Amniotic stem cell (primary cell): ENCODE measurements around the gene RBM26.
"Not testable (repeated sequence)": the region's sequence is repeated elsewhere in the genome, so short reads cannot be mapped to it uniquely, and the experiment has no call there.

Experiments
- DNase-seq: peaks from one replicate; lab custom pipeline; 2025; lab: John Stamatoyannopoulos, UW

RBM26 gene

DNA sequence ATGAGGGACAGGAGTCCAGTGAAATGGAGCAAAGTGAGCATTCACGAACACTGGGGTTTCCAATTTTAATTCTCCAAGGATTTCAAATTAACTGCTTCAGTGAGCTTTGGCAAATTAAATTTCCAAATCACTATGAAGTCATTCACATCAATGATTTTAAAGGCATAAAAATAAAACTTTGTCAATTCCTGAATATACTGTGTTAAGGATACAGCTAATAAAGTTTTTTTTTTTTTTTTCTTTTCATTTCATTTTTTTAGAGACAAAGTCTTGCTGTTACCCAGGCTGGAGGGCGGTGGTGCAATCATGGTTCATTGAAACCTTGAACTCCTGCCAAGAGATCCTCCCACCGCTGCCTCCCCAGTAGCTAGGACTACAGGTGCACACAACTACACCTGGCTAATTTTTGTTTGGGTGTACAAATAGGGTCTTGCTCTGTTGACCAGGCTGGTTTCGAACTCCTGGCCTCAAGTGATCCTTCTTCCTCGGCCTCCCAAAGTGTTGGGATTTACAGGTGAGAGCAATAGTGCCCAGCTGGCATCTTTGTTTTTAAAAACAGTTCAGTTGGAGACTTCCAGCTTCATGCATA, 21.9 kb downstream of the RBM26 start:
- DNase-seq: no peak

DNA sequence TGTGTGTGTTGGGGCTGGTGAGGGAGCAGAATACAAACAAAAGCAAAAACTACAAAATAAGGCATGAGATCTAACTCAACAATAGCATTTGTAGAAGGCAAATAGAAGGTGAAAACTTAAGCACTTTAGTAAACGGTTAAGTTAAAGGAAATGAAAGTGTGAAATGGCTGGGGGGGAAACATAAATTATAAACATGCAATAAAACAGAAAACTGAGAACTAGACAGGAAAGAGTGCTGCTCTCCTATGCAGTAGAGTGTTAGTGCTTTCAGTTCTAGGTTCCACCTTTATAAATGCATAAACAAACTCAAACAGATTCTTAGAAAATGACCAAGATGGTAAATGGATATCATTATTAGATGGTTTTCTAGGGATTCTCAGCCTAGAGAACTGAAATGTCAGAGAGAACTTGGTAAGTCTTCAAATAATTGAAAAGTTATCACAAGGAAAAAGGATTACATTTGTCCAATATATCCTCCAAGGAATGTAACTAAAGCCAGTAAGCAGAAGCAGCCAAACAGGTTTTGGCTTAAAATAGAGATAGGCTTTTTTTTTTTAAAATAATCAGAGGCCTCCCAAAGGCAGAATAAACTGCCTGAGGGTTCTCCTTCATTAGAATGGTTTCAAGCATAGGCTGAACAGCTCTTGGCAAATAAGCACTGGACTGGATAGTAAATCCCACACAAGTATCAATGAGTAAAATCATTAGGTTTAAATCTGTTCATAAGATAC, 23.3 kb downstream of the RBM26 start:
- no peak for DNase-seq

DNA sequence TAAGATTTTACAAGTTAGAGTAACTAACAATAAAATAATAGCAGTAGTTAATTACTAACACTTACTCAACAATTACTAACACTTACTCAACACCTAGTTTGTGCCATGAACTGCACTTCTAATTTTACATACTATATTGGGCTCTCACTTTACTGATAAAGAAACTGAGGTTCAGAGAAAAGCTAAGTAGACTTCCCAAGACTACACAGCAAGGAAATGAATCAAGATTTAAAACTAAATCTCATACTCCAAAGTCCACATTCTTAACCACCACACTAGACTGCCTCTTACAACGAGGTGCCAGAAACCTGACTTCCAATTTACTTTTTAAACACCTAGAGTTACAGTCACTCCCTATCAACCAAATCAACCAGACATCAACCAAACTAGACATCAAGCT, 25.1 kb downstream of the RBM26 start:
- no peak for DNase-seq

- no peak for DNase-seq
These were observed 26.8 kb downstream of the RBM26 start for GRCh38 chr13:79379274-79379673.

DNA sequence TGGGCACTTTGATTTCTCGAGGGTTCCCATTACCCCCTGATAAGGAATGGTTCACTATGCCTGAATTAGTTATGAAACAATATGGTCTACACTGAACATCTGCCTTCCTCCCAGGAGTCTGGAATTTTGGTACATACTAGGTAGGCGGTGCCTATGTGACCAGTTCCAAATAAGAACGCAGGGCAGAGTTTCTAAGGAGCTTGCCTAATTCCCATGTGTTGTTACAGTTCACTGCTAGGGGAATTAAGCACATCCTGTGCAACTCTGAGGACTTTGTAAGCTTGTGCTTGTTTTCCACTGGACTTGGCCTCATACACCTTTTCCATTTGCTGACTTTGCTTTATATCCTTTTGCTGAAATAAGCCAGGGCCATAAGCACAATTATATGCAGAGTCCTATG, 29.2 kb downstream of the RBM26 start:
- DNase-seq: no peak

GRCh38 chr13:79374578-79374977, 31.5 kb downstream of the RBM26 start:
- DNase-seq: no peak

DNA sequence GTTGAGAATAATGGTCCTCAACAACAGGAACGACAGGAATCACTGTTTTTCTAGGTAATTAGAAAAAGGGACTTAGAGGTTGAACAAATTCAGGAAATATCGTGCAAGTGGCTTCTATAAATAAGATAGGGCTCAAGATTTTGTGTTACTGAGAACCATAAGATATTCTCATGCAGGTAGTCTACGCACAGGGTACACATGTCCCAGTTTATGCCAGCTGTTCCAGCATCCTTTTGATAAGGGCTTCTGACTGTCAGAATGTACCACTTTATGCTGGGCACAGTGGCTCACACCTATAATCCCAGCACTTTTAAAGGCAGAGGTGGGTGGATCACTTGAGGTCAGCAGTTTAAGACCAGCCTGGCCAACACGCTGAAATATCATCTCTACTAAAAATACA, 32.1 kb downstream of the RBM26 start:
- no peak for DNase-seq

- DNase-seq: no peak
These were observed 36.8 kb downstream of the RBM26 start for GRCh38 chr13:79369226-79369625.

GRCh38 chr13:79365981-79366380, 40.1 kb downstream of the RBM26 start:
- DNase-seq: no peak

- no peak for DNase-seq
These were observed 44.8 kb downstream of the RBM26 start for GRCh38 chr13:79361299-79361698.

- no peak for DNase-seq
These were observed 46.0 kb downstream of the RBM26 start for GRCh38 chr13:79360095-79360494.

DNA sequence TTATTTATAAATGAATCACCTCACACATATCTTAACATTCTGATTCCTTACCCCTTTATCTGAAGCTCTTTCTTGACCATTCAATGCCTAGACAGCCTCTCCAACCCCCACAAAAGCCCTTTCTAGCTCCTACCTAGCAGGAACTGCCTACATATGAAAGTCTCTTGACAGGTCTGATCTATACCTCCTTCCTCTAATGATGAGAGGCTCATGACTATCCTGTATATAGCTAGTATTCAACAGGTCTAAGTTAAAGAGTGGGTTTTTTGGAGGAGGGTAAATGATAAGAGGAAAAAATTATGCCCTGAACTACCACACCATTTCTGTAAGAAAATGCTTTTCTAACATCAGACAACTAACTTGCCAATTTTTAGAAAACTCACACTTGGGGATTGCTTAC, 47.0 kb downstream of the RBM26 start:
- DNase-seq: no peak

DNA sequence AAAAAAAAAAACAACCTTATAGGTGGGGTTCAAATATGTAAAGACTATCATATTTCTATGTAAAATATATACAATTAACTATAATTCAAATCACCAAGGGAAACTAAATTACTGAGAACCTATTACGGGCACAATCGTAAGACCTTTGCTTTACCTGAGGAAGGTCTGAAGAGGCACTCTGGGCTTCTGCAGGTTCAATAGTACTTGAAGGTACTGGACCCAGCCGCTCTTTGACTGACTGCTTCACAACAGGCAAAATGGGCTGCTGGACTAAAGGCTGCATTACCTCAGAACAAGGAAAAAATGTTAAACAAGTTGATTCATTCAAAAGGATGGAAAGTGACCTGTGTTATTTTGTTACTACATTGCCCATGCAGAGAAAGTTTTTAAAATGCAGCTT, 51.8 kb downstream of the RBM26 start:
- DNase-seq: no peak

GRCh38 chr13:79353693-79354092, 52.4 kb downstream of the RBM26 start:
- no peak for DNase-seq

GRCh38 chr13:79352107-79352506, 53.9 kb downstream of the RBM26 start:
- DNase-seq: no peak

DNA sequence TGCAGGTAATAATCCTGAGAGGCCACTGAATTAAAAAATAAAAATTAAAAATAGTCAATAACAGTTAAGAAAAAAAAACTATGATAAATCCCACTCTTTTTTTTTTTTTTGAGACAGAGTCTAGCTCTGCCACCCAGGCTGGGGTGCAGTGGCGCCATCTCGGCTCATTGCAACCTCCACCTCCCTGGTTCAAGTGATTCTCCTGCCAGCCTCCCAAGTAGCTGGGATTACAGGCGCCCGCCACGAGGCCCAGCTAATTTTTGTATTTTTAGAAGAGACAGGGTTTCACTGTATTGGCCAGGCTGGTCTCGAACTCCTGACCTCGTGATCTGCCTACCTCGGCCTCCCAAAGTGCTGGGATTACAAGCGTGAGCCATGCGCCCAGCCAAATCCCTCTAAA, 56.4 kb downstream of the RBM26 start:
- DNase-seq: not testable (repeated sequence)

GRCh38 chr13:79349011-79349410, 57.0 kb downstream of the RBM26 start:
- DNase-seq: no peak

DNA sequence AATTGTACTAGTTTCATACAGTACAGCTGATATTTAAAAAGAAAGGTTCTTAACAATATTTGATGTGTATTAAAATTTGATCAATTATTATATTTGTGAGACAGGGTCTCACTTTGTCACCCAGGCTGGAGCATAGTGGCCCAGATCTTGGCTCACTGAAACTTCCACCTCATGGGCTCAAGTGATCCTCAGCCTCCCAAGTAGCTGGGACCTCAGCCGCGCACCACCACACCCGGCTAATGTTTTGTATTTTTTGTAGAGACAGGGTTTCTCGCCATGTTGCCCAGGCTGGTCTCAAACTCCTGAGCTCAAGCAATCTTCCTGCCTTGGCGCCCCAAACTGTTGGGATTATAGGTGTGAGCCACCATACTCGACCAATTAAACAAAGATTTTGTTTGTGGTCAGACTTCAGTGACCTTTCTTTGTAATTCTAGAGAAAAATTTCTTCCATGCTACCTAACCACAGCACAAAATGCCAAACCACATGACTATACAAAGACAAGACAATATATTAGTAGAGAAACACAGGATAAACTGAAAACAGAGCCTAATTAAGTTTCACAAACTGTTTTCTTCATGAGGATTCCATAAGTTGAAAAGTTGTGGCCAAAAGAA, 59.6 kb downstream of the RBM26 start:
- no peak for DNase-seq

GRCh38 chr13:79341202-79341601, 64.9 kb downstream of the RBM26 start:
- no peak for DNase-seq

DNA sequence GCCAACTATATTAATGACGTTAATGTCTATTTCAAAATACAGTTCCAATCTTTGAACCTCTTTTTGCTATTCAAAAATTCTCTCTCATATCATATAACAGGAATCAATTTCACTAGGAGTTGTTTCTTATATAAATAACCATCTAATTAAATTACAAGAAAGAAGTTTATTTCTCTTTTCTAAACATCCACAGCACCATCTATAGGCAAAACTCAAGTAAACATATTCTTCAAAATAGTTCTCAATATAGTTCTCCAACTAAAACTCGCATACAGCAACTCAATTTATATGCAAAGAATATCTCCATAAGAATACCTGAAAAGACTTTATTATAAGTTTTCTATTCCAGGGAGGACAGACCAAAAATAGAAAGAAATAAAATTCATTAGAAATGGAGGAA, 65.6 kb downstream of the RBM26 start:
- no peak for DNase-seq

GRCh38 chr13:79338343-79338742, 67.7 kb downstream of the RBM26 start:
- no peak for DNase-seq

DNA sequence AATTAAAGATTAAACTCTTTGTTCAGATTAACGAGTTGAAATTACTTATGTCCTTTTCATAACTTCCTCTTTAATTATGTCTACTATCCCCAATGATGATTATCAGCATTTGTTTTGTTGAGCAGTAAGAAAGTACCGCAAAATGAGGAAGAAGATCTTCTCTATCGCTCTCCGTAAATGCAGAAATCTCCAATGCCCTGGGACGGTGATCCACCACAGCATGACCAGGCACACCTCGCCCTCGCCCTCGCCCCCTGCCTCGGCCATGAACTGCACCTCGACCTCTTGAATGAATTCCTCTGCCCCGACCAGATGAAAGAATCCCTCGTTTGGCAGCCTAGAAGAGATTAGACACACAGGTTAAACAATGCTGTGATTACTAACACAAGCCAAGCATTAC, 69.1 kb downstream of the RBM26 start:
- no peak for DNase-seq

DNA sequence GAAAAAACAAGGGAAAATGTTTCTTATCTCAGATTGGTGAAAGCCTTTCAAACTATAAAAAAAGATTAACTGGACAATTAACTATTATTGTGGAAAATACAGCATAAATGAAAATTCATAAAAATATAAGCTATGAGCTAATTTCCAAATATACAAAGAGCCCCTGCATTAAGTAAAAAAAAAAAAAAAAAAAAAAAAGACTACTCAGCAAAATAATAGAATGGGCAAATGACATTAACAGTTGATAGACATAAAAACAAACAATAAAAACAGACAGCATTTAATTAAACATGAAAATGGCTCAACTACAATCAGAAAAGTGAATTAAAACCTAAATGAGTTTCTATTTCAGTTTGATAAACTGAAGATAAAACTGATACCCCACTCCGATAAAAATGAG, 77.5 kb downstream of the RBM26 start:
- DNase-seq: no peak

- DNase-seq: no peak
These were observed 85.6 kb downstream of the RBM26 start for GRCh38 chr13:79320433-79320832.
